HEK293 (cell line): ENCODE measurements around the gene OR4E1.

Source experiments
- MEIS1 ChIP-seq: sonication (generic); formaldehyde crosslinking; IDR thresholded peaks from 2 replicates; pipeline ENCODE4 v1.8.1; 2022; ENCODE audit warnings: missing genetic modification reagents, mild to moderate bottlenecking, borderline replicate concordance
- REPIN1 ChIP-seq: fragments of 450-650 bp; formaldehyde crosslinking; IDR thresholded peaks from 2 replicates; pipeline ENCODE4 v1.5.1; 2017; ENCODE audit warnings: missing biosample characterization, missing genetic modification characterization, low read depth
- SP7 ChIP-seq: fragments of 450-650 bp; formaldehyde crosslinking; IDR thresholded peaks from 2 replicates; pipeline ENCODE4 v1.5.1; 2016; ENCODE audit warnings: missing biosample characterization, missing genetic modification characterization
- ZNF24 ChIP-seq: fragments of 450-650 bp; formaldehyde crosslinking; IDR thresholded peaks from 2 replicates; pipeline ENCODE4 v1.5.1; 2016; ENCODE audit warnings: missing biosample characterization, missing genetic modification characterization
- ZNF549 ChIP-seq: fragments of 450-650 bp; IDR thresholded peaks from 2 replicates; pipeline ENCODE4 v1.5.1; 2018; ENCODE audit warnings: missing biosample characterization, missing genetic modification characterization, mild to moderate bottlenecking, inconsistent platforms, moderate library complexity
- TF ChIP-seq, protein P1 (sequence below): fragments of 450-650 bp; formaldehyde crosslinking; IDR thresholded peaks from 2 replicates; pipeline ENCODE4 v1.5.0; 2017; ENCODE audit warnings: missing biosample characterization, missing genetic modification characterization, borderline replicate concordance
- TF ChIP-seq, protein P2 (sequence below): fragments of 450-650 bp; formaldehyde crosslinking; IDR thresholded peaks from 2 replicates; pipeline ENCODE4 v1.5.1; 2016; ENCODE audit warnings: missing biosample characterization, missing genetic modification characterization
- TF ChIP-seq, protein P3 (sequence below): fragments of 450-650 bp; IDR thresholded peaks from 2 replicates; pipeline ENCODE4 v1.5.1; 2018; ENCODE audit warnings: missing biosample characterization, missing genetic modification characterization

DNA sequence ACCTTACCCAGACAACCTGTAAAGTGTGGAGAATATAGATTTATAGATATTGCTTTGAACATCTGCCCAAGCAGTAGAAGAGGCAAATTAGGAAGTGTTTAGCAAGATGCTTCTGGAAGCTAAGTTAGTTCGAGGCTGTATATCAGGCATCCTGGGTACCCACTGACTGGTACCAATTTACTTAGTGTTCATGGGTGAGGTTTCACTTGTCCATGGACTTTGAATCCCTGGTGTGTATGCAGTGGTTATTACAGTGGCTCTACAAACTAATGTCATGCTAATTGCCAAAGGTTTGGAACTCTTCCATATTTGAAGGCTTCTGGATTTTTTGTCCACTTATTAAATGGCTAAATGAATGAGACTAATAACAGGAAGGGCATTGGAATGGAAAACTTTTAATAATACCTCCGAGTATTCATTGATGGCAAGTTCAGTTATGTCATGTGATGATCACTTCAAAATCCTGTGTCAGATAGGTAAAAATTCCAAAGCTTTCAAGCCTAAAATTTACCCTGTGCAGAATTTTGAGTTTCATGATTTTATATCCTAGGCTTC lies 20.2 kb downstream of the OR4E1 start, which contains the start of gene OR4E2:
- TF ChIP-seq SP7 = no peak
- TF ChIP-seq, protein P1, sequence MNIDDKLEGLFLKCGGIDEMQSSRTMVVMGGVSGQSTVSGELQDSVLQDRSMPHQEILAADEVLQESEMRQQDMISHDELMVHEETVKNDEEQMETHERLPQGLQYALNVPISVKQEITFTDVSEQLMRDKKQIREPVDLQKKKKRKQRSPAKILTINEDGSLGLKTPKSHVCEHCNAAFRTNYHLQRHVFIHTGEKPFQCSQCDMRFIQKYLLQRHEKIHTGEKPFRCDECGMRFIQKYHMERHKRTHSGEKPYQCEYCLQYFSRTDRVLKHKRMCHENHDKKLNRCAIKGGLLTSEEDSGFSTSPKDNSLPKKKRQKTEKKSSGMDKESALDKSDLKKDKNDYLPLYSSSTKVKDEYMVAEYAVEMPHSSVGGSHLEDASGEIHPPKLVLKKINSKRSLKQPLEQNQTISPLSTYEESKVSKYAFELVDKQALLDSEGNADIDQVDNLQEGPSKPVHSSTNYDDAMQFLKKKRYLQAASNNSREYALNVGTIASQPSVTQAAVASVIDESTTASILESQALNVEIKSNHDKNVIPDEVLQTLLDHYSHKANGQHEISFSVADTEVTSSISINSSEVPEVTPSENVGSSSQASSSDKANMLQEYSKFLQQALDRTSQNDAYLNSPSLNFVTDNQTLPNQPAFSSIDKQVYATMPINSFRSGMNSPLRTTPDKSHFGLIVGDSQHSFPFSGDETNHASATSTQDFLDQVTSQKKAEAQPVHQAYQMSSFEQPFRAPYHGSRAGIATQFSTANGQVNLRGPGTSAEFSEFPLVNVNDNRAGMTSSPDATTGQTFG = no peak
- TF ChIP-seq, protein P2, sequence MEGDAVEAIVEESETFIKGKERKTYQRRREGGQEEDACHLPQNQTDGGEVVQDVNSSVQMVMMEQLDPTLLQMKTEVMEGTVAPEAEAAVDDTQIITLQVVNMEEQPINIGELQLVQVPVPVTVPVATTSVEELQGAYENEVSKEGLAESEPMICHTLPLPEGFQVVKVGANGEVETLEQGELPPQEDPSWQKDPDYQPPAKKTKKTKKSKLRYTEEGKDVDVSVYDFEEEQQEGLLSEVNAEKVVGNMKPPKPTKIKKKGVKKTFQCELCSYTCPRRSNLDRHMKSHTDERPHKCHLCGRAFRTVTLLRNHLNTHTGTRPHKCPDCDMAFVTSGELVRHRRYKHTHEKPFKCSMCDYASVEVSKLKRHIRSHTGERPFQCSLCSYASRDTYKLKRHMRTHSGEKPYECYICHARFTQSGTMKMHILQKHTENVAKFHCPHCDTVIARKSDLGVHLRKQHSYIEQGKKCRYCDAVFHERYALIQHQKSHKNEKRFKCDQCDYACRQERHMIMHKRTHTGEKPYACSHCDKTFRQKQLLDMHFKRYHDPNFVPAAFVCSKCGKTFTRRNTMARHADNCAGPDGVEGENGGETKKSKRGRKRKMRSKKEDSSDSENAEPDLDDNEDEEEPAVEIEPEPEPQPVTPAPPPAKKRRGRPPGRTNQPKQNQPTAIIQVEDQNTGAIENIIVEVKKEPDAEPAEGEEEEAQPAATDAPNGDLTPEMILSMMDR (tag by site-specific recombination) = no peak
- no peak for TF ChIP-seq ZNF549
- no peak for TF ChIP-seq REPIN1 (tag by site-specific recombination)
- TF ChIP-seq, protein P3, sequence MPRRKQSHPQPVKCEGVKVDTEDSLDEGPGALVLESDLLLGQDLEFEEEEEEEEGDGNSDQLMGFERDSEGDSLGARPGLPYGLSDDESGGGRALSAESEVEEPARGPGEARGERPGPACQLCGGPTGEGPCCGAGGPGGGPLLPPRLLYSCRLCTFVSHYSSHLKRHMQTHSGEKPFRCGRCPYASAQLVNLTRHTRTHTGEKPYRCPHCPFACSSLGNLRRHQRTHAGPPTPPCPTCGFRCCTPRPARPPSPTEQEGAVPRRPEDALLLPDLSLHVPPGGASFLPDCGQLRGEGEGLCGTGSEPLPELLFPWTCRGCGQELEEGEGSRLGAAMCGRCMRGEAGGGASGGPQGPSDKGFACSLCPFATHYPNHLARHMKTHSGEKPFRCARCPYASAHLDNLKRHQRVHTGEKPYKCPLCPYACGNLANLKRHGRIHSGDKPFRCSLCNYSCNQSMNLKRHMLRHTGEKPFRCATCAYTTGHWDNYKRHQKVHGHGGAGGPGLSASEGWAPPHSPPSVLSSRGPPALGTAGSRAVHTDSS (tag by site-specific recombination) = no peak
- no peak for TF ChIP-seq MEIS1 (CRISPR knock-in tag)
- no peak for TF ChIP-seq ZNF24 (tag by site-specific recombination)
